OCI-LY3 (cell line): Measurements from ENCODE around the gene THAP10.

Source experiments
- CTCF ChIP-seq: fragments of 200-600, 300-600 bp; sonication (generic); IDR thresholded peaks from 2 replicates; pipeline ENCODE4 v1.5.1; 2014; ENCODE audit warnings: antibody characterized with exemption, low read length, low read depth
- EZH2phosphoT487 ChIP-seq: fragments of 200-600 bp; shearing (Covaris generic); IDR thresholded peaks from 2 replicates; pipeline ENCODE4 v1.6.1; 2018; ENCODE audit warnings: antibody characterized with exemption, mixed run types, low read depth

DNA sequence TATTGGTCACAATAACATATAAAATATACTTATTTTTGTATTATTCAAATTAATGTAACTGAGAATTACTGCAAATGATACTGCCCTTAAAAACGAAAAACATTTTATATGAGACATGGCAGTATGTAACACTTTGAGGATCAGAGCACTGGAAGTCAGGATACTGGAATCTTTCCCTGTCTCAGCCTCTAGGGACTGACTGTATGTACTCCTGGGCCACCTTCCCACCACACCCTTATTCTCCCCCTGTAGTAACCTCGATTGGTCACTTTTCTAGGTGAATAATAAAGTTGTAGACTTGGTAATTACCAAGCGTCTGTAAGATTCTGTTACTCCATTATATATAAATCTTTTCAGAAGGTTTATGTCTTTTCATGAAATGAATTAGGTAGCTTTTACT is 43.4 kb upstream of the THAP10 start:
- TF ChIP-seq CTCF: no peak
- TF ChIP-seq EZH2phosphoT487: no peak
